ENCODE data around the gene DGKI. TPM values are rescaled to one million over a fixed set of nuclear protein-coding genes. Genes with fewer than 3 reads are reported as not detected.

Gene DGKI
- total RNA-seq, 1 donor from 2014 or later: 0.69 TPM

GRCh38 chr7:137603043-137603442, 243.7 kb downstream of the DGKI start:
- Mint-ChIP-seq H3K27ac (ENCODE audit: unreplicated experiment) (no peak overlapping the region), H3K27me3 (ENCODE audit: unreplicated experiment) (no peaks in the 10 kb centered on the region), H3K4me3 (ENCODE audit: unreplicated experiment) (no peak overlapping the region), H3K9me3 (ENCODE audit: unreplicated experiment) (no peaks in the 10 kb centered on the region), H3K4me1 (ENCODE audit: unreplicated experiment) (no peaks in the 10 kb centered on the region), H3K36me3 (ENCODE audit: low read depth, unreplicated experiment) (no peaks in the 10 kb centered on the region)
- no peak for DNase-seq (ENCODE audit: low spot score)
- TF ChIP-seq CTCF (IDR thresholded peaks at IDR 0.05; ENCODE audit: unreplicated experiment): no peak

GRCh38 chr7:137601642-137602041, 245.1 kb downstream of the DGKI start:
- Mint-ChIP-seq H3K4me3 (ENCODE audit: unreplicated experiment) (no peak overlapping the region), H3K9me3 (ENCODE audit: unreplicated experiment) (no peaks in the 10 kb centered on the region)
- TF ChIP-seq CTCF (IDR thresholded peaks at IDR 0.05; ENCODE audit: unreplicated experiment): no peak

GRCh38 chr7:137597856-137598255, 248.9 kb downstream of the DGKI start:
- H3K4me3 Mint-ChIP-seq (ENCODE audit: unreplicated experiment): no peak overlapping the region

More at GRCh38 chr7:137601642-137602041, 245.1 kb downstream of the DGKI start:
- no peak for DNase-seq (ENCODE audit: low spot score)
- Mint-ChIP-seq H3K36me3 (ENCODE audit: low read depth, unreplicated experiment) (no peaks in the 10 kb centered on the region), H3K4me1 (ENCODE audit: unreplicated experiment) (no peaks in the 10 kb centered on the region), H3K27ac (ENCODE audit: unreplicated experiment) (no peak overlapping the region), H3K27me3 (ENCODE audit: unreplicated experiment) (no peaks in the 10 kb centered on the region)

GRCh38 chr7:137593115-137593711, 253.6 kb downstream of the DGKI start:
- H3K36me3 Mint-ChIP-seq (ENCODE audit: low read depth, unreplicated experiment): no peaks in the 10 kb centered on the region
- no peaks in the 10 kb centered on the region for H3K9me3 Mint-ChIP-seq (ENCODE audit: unreplicated experiment)
- H3K27ac Mint-ChIP-seq (ENCODE audit: unreplicated experiment): no peak overlapping the region
- no peaks in the 10 kb centered on the region for H3K27me3 Mint-ChIP-seq (ENCODE audit: unreplicated experiment)
- H3K4me3 Mint-ChIP-seq (ENCODE audit: unreplicated experiment): no peak overlapping the region
- no peak for DNase-seq (ENCODE audit: low spot score)
- no peaks in the 10 kb centered on the region for H3K4me1 Mint-ChIP-seq (ENCODE audit: unreplicated experiment)
- TF ChIP-seq CTCF (IDR thresholded peaks at IDR 0.05; ENCODE audit: unreplicated experiment): no peak

More at GRCh38 chr7:137597856-137598255, 248.9 kb downstream of the DGKI start:
- DNase-seq (ENCODE audit: low spot score): no peak
- Mint-ChIP-seq H3K9me3 (ENCODE audit: unreplicated experiment) (no peaks in the 10 kb centered on the region), H3K27ac (ENCODE audit: unreplicated experiment) (no peak overlapping the region), H3K4me1 (ENCODE audit: unreplicated experiment) (no peaks in the 10 kb centered on the region), H3K36me3 (ENCODE audit: low read depth, unreplicated experiment) (no peaks in the 10 kb centered on the region), H3K27me3 (ENCODE audit: unreplicated experiment) (no peaks in the 10 kb centered on the region)
- no peak for TF ChIP-seq CTCF (IDR thresholded peaks at IDR 0.05; ENCODE audit: unreplicated experiment)

GRCh38 chr7:137592232-137592896, 254.4 kb downstream of the DGKI start:
- Mint-ChIP-seq H3K9me3 (ENCODE audit: unreplicated experiment) (no peaks in the 10 kb centered on the region), H3K4me3 (ENCODE audit: unreplicated experiment) (no peak overlapping the region), H3K4me1 (ENCODE audit: unreplicated experiment) (no peaks in the 10 kb centered on the region), H3K36me3 (ENCODE audit: low read depth, unreplicated experiment) (no peaks in the 10 kb centered on the region), H3K27ac (ENCODE audit: unreplicated experiment) (no peak overlapping the region), H3K27me3 (ENCODE audit: unreplicated experiment) (no peaks in the 10 kb centered on the region)
- peak; percentile 65 for TF ChIP-seq CTCF (IDR thresholded peaks at IDR 0.05; ENCODE audit: unreplicated experiment)
- DNase-seq (ENCODE audit: low spot score): peak; percentile 70

All from endothelial cell (in vitro differentiated cells).